Skeletal muscle cell (primary cell): ENCODE results near the gene CIAPIN1.
"Not testable (repeated sequence)": the region's sequence is repeated elsewhere in the genome, so short reads cannot be mapped to it uniquely, and the experiment has no call there.

Experiments used
- DNase-seq: peaks from one replicate; pipeline ENCODE4 v3.0.0-alpha.2; 2010; ENCODE audit warnings: low read depth
- H3K4me3 ChIP-seq: 2 replicates; pipeline ENCODE4 v1.5.1; 2011; ENCODE audit warnings: low read depth, mild to moderate bottlenecking, control low read depth, low read length, moderate library complexity

Gene CIAPIN1

DNA sequence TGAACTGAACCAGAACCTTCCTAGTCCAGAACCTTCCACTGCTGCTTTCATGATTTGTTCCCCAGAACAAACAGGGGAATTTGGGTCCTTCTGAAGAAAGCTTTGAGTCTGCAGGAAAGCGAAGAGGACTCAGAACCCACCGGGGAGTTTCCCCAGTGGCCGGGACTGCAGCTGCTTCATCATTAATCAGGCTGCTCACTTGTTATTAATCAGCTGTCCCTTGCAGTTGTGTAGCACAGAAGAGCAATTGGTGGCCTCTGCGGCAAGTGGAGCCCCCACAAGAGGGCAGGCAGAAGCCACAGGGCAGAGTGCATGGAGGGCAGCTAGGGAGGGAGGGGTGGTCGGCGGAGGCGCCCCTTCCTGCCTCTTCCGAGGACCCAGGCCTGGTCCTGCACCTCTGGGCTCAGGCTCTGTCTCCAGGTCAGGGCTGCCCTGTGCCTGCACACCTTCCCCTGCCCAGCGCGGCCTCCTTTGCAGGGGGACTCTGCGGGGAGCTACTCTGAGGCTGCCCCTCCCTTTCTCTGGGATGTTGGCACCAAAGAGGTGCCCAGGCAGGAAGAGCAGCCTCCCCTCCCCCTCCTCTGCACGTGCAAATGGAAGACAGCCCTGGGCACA lies 35.7 kb downstream of the CIAPIN1 start:
- H3K4me3 ChIP-seq: no peak overlapping the region
- no peak for DNase-seq

GRCh38 chr16:57409870-57410587 lies 37.2 kb downstream of the CIAPIN1 start:
- DNase-seq: no peak
- H3K4me3 ChIP-seq: no peak overlapping the region

GRCh38 chr16:57409065-57409464 lies 38.1 kb downstream of the CIAPIN1 start:
- DNase-seq: no peak
- no peak overlapping the region for H3K4me3 ChIP-seq

DNA sequence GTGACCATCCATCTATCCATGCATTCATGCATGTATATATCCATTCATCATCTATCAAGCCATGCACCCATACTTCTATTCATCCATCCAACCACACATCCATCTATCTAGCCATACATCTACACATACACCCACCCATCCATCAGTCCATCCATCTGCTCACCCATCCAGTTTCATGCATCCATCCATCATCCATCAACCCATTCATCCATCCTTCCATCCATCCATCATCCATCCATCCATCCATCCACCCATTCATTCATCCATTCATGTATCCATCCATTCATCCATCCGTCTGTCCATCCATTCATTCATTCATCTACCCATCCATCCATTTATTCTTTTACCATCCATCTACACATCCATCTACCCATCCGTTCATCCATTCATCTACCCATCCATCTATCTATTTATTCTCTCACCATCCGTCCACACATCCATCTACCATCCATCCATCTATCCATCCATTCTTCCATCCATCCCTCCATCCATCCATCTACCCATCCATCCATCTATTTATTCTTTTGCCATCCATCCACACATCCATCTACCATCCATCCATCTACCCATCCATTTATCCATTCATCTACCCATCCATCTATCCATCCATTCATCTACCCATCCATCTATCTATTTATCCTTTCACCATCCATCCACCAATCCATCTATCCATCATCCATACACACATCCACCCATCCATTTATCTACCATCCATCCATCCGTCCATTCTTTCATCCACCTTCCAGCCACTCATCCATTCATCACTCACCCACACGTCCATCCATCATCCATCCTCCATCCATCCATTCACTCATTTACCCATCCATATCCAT lies 39.4 kb downstream of the CIAPIN1 start:
- no peak for DNase-seq
- H3K4me3 ChIP-seq: no peak overlapping the region

DNA sequence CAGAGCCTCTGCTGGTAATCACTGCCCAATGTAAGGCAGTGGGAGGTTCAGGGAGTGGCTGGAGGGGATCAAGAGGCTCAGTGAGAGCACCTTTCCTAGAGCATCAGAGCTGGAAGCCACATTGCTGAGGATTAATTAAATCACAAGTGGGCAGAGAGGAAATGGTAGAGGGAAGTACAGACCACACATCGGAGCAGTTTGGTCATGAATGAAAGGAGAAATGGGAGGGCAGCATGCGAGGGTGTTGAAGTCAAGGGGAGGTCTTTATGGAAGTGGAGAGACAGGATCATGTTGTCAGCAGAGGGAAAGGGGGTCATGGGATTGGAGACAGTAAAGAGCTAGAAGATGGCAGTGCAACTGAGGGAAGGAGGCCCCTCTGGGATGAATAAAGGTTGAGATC lies 40.3 kb downstream of the CIAPIN1 start:
- DNase-seq: no peak
- H3K4me3 ChIP-seq: no peak overlapping the region

DNA sequence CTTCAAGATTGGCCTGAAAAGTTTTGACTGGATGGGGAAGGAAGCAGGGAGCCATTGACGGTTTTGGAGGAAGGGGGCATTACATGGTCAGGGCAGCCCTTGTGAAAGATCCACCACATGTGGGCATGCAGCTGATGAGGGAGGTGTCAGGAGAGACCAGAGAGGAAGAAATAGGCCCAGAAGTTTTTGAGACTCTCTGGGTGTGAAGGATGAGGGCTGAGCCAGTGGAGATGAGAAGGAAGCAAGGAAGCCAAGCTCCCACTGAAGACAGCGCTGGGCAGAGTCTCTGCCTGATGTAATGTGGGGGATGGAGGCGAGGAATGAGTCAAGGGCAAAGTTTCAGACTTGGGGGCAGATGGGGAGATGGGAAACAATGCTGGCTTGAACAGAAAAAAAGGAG lies 42.1 kb downstream of the CIAPIN1 start:
- H3K4me3 ChIP-seq: no peak overlapping the region

GRCh38 chr16:57403965-57404817 lies 43.0 kb downstream of the CIAPIN1 start, which contains the start of gene CCL17:
TSS of gene CCL17 (plus strand) at chr16:57404767. CDS start at chr16:57413933, 9,166 bp downstream.
- no peak for DNase-seq
- H3K4me3 ChIP-seq: no peak within 1 kb of the TSS

More for the DNA sequence above, 42.1 kb downstream of the CIAPIN1 start:
- no peak for DNase-seq

GRCh38 chr16:57401943-57402640 lies 45.1 kb downstream of the CIAPIN1 start:
- no peak overlapping the region for H3K4me3 ChIP-seq
- no peak for DNase-seq

DNA sequence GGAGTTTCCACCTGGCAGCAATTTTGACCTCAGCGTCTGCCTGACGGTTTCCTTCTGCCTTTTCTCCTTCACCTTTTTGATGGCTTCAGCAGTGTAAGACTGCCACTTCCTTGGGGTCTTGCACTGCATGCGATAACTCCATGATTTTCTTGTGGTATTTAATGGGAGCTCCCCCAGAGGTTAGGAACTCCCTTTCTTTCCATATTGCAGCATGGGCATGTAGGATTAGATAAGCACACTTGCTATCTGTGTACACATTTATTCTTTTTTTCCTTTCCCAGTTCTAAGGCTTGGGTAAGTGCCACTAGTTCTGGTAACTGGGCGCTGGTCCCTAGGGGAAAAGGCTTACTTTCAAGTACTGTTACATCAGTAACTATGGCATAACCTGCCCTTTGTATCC lies 49.7 kb downstream of the CIAPIN1 start:
- DNase-seq, H3K4me3 ChIP-seq: not testable (repeated sequence)

DNA sequence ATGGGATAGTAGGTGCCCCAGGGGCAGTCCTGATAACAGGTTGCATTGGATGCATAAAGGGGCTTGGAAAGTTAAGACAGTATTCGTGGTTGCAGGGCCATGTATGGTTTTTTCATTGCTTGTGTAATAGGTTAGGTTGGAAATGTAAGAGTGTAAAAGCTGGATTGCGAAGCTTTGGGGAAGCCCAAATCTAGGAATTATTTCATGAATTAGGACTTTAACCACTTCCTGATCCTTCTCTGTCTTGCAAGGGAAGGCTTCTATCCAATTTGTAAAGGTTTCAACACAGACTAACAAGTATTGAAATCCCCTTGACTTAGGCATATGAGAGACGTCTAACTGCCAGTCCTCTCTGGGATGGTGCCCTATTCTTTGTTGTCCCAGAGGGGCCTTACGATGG lies 50.4 kb downstream of the CIAPIN1 start:
- no peak overlapping the region for H3K4me3 ChIP-seq
- DNase-seq: no peak

DNA sequence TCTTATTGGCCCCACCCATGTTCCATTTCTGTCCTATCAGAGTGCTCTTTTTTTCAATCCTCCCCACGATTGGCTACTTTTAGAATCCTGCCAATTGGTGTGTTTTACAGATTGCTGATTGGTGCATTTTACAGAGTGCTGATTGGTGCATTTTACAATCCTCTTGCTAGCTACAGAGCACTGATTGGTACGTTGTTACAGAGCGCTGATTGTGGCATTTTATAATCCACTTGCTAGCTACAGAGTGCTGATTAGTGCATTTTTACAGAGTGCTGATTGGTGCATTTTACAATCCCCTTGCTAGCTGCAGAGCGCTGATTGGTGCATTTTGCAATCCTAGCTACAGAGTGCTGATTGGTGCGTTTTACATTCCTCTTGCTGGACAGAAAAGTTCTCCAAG lies 52.2 kb downstream of the CIAPIN1 start:
- no peak overlapping the region for H3K4me3 ChIP-seq
- DNase-seq: no peak

DNA sequence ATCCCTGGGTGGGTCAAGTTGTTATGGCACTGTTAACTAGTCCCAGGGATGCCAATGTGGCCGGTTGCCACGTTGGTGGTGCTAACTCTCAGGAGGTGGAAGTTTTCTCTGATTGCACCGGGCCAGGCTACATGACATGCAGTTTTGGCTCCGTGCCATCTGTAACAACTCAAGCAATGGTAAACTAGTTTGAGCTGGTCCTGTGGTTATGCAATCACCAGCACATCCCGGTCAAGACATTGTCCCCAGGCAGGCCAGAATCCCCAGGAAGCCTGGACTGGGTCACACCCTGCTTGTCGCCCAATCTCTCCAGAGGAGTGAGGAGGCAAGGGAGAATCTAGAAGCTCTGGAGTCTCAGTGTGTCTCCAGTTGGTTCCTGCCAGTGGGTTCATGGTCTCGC lies 52.7 kb downstream of the CIAPIN1 start:
- H3K4me3 ChIP-seq: no peak overlapping the region
- DNase-seq: no peak

DNA sequence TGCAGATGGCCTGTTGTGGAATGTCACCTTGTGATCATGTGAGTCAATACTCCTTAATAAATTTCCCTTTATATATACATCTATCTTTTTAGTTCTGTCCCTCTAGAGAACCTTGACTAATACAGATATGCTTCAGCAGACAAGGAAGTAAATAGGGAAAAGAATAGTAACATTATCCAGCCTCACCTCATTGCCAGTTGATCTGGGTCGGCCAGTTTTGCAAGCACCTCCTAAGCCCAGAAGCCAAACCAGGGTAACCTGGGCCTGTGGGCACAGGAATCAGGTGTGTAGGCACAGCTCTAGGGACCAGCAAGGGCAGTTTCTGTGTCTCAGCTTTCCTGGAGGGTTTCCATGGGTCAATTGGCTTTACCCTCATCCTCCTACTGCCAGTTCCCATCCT lies 54.5 kb downstream of the CIAPIN1 start:
- DNase-seq: no peak
- no peak overlapping the region for H3K4me3 ChIP-seq

DNA sequence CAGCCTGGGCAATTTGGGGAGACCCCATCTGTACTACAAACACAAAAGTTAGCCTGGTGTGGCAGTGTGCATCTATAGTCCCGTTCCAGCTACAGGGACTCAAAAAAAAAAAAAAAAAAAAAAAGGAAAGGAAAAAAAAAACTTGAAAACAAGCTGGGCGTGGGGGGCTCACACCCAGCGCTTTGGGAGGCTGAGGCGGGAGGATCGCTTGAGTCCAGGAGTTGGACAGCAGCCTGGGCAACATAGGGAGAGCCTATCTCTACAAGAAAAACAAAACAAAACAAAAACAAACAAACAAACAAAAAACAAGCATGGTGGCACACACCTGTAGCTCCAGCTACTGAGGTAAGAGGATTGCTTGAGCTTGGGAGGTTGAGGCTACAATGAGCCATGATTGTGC lies 55.5 kb downstream of the CIAPIN1 start:
- no peak for DNase-seq
- no peak overlapping the region for H3K4me3 ChIP-seq

GRCh38 chr16:57391300-57391699 lies 55.9 kb downstream of the CIAPIN1 start:
- no peak overlapping the region for H3K4me3 ChIP-seq
- no peak for DNase-seq

- DNase-seq: no peak
- H3K4me3 ChIP-seq: no peak overlapping the region
These were observed 56.4 kb downstream of the CIAPIN1 start for GRCh38 chr16:57390636-57391295.

GRCh38 chr16:57389087-57389468 lies 58.1 kb downstream of the CIAPIN1 start:
- no peak for DNase-seq
- H3K4me3 ChIP-seq: no peak overlapping the region

DNA sequence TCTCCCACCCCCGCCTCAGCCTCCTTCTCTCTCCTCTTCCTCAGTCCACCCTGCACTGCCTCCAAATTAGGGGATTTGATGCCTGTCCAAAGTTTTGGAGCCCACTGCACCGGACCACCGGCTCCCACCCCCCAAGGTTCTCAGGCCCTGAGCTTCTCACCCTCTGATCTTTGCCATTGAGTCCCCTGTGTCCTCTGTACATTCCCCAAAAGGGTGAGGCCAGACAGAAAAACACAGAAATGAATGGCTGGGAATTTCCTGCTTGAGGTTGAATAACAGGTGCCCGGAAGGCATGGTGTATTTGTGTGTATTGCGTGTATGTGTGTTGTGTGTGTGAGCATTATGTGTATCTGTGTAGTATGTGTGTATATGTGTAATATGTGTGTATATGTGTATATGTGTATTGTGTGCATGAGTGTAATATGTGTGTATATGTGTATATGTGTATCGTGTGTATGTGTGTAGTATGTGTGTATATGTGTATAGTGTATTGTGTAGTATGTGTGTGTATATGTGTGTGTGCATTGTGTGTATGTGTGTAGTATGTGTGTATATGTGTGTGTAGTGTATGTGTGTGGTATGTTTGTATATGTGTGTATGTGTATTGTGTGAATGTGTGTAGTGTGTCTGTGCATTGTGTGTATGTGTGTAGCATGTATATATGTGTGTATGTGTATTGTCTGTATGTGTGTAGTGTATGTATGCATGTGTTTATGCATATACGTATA lies 58.7 kb downstream of the CIAPIN1 start:
- no peak for DNase-seq
- no peak overlapping the region for H3K4me3 ChIP-seq
